GM12875 (cell line): ENCODE data around the gene CELA2B.

Source experiments
- H3K4me3 ChIP-seq: one replicate; pipeline ENCODE4 v1.5.1; 2011; ENCODE audit warnings: low read depth, low read length, control low read depth
- CTCF ChIP-seq: IDR thresholded peaks from 2 replicates; pipeline ENCODE4 v1.5.1; 2011; ENCODE audit warnings: low read depth, mild to moderate bottlenecking, control low read depth, inconsistent platforms, low read length, moderate library complexity, borderline replicate concordance; ENCODE audit not compliant: insufficient read depth

The CELA2B gene

GRCh38 chr1:15506831-15507230 is 30.9 kb downstream of the CELA2B start:
- no peak for TF ChIP-seq CTCF
- H3K4me3 ChIP-seq: no peak overlapping the region

- H3K4me3 ChIP-seq: no peak overlapping the region
- no peak for TF ChIP-seq CTCF
These were observed 31.4 kb downstream of the CELA2B start for GRCh38 chr1:15507278-15507677.

- H3K4me3 ChIP-seq: no peak overlapping the region
- no peak for TF ChIP-seq CTCF
These were observed 33.0 kb downstream of the CELA2B start for GRCh38 chr1:15508700-15509487.

GRCh38 chr1:15509586-15509985 is 33.7 kb downstream of the CELA2B start:
- H3K4me3 ChIP-seq: no peak overlapping the region
- no peak for TF ChIP-seq CTCF

GRCh38 chr1:15510611-15511405 is 34.9 kb downstream of the CELA2B start:
- H3K4me3 ChIP-seq: no peak overlapping the region
- TF ChIP-seq CTCF: no peak

GRCh38 chr1:15513192-15513591 is 37.3 kb downstream of the CELA2B start:
- no peak for TF ChIP-seq CTCF
- H3K4me3 ChIP-seq: no peak overlapping the region
